IMR-90 (cell line): Measurements from ENCODE around the gene CTAG1B. TPM values are rescaled to one million over a fixed set of nuclear protein-coding genes. Genes with fewer than 3 reads are reported as not detected.
A peak's percentile ranks its signal among the peaks of the same experiment; 100 is the strongest.
"Not testable (repeated sequence)": the region's sequence is repeated elsewhere in the genome, so short reads cannot be mapped to it uniquely, and the experiment has no call there.

Experiments
- ATAC-seq: fragments of 200-7000 bp; cut with Tn5 transposase; 2 replicates; pipeline ENCODE4 v1.9.1; 2020; ENCODE audit warnings: low read depth, mild to moderate bottlenecking, moderate library complexity
- BruUV-seq: library from RNA; stranded (reverse); fragments of 400-500 nt; replicated peaks from 2 replicates; lab custom pipeline; 2021; lab: Mats Ljungman, UMichigan
- CTCF ChIA-PET: fragments of 300-600 bp; formaldehyde crosslinking; extraction: SDS; loops from one replicate; lab custom pipeline; 2021; ENCODE audit warnings: antibody characterized with exemption; lab: Yijun Ruan, JAX
- POLR2A ChIA-PET: fragments of 300-600 bp; sonication (Branson Sonifier 250); formaldehyde crosslinking; loops from one replicate; lab custom pipeline; 2022; ENCODE audit warnings: antibody characterized with exemption; ENCODE audit not compliant: unreplicated experiment; lab: Charles Lee
- DNase-seq: peaks from one replicate; pipeline ENCODE4 v3.0.0; 2013
- H2AFZ ChIP-seq: replicated peaks from 2 replicates; pipeline ENCODE3; 2013; ENCODE audit warnings: low read length, mild to moderate bottlenecking; ENCODE audit not compliant: poor library complexity
- H2AK5ac ChIP-seq: 2 replicates; pipeline ENCODE4 v1.6.1; 2013; ENCODE audit warnings: low read depth, low read length, inconsistent platforms
- H2AK9ac ChIP-seq: replicated peaks from 2 replicates; pipeline ENCODE3; 2013; ENCODE audit warnings: mild to moderate bottlenecking, low read depth, low read length, moderate library complexity; ENCODE audit not compliant: poor library complexity
- H2BK120ac ChIP-seq: 2 replicates; pipeline ENCODE4 v1.6.1; 2013; ENCODE audit warnings: low read depth, low read length, inconsistent platforms
- H2BK15ac ChIP-seq: 3 replicates; pipeline ENCODE4 v1.6.1; 2013; ENCODE audit warnings: low read depth, low read length, inconsistent platforms
- H2BK20ac ChIP-seq: 2 replicates; pipeline ENCODE4 v1.6.1; 2013; ENCODE audit warnings: low read depth, mild to moderate bottlenecking, inconsistent platforms, low read length, moderate library complexity
- H2BK5ac ChIP-seq: 2 replicates; pipeline ENCODE4 v1.6.1; 2013; ENCODE audit warnings: mild to moderate bottlenecking, low read depth, low read length, inconsistent platforms; ENCODE audit not compliant: poor library complexity, severe bottlenecking
- H3K14ac ChIP-seq: replicated peaks from 2 replicates; pipeline ENCODE4 v1.6.1; 2013; ENCODE audit warnings: low read depth, low read length, inconsistent platforms
- H3K18ac ChIP-seq: 2 replicates; pipeline ENCODE4 v1.6.1; 2013; ENCODE audit warnings: low read depth, low read length, control low read depth
- H3K23ac ChIP-seq: 2 replicates; pipeline ENCODE4 v1.6.1; 2013; ENCODE audit warnings: low read depth, low read length, inconsistent platforms
- H3K27ac ChIP-seq: 2 replicates; pipeline ENCODE4 v1.5.1; 2013; ENCODE audit warnings: mild to moderate bottlenecking, control low read depth, low read length; ENCODE audit not compliant: insufficient read depth
- H3K27me3 ChIP-seq: 2 replicates; pipeline ENCODE4 v1.6.1; 2013; ENCODE audit warnings: low read length; ENCODE audit not compliant: control insufficient read depth, insufficient read depth
- H3K36me3 ChIP-seq: 2 replicates; pipeline ENCODE4 v1.6.1; 2013; ENCODE audit warnings: low read length, mixed read lengths; ENCODE audit not compliant: control insufficient read depth, insufficient read depth
- H3K4ac ChIP-seq: 2 replicates; pipeline ENCODE4 v1.6.1; 2013; ENCODE audit warnings: low read depth, low read length, inconsistent platforms
- H3K4me1 ChIP-seq: 2 replicates; pipeline ENCODE4 v1.6.1; 2013; ENCODE audit warnings: low read length, mixed read lengths; ENCODE audit not compliant: control insufficient read depth, insufficient read depth
- H3K4me2 ChIP-seq: 2 replicates; pipeline ENCODE4 v1.6.1; 2013; ENCODE audit warnings: low read depth, mild to moderate bottlenecking, control low read depth, low read length, moderate library complexity
- H3K4me3 ChIP-seq: 2 replicates; pipeline ENCODE4 v1.5.1; 2013; ENCODE audit warnings: low read depth, mild to moderate bottlenecking, control low read depth, low read length, moderate library complexity; ENCODE audit not compliant: insufficient read depth
- H3K56ac ChIP-seq: 2 replicates; pipeline ENCODE4 v1.6.1; 2013; ENCODE audit warnings: low read length, inconsistent platforms; ENCODE audit not compliant: insufficient read depth; ENCODE audit errors: extremely low read depth
- H3K79me1 ChIP-seq, 2 experiments: 2 replicates each; pipeline ENCODE4 v1.6.1; 2013; ENCODE audit warnings: low read length in 2 of 2, inconsistent platforms in 1 of 2, low read depth in 1 of 2
- H3K9ac ChIP-seq: 2 replicates; pipeline ENCODE4 v1.6.1; 2013; ENCODE audit warnings: low read depth, low read length, control low read depth
- H3K9me1 ChIP-seq: 2 replicates; pipeline ENCODE4 v1.6.1; 2013; ENCODE audit warnings: low read length, inconsistent platforms; ENCODE audit not compliant: insufficient read depth
- H3K9me3 ChIP-seq: 2 replicates; pipeline ENCODE4 v1.6.1; 2013; ENCODE audit warnings: low read length; ENCODE audit not compliant: control insufficient read depth, insufficient read depth
- H4K20me1 ChIP-seq: 2 replicates; pipeline ENCODE4 v1.6.1; 2013; ENCODE audit warnings: low read length, inconsistent platforms; ENCODE audit not compliant: insufficient read depth
- H4K5ac ChIP-seq: 2 replicates; pipeline ENCODE4 v1.6.1; 2013; ENCODE audit warnings: mild to moderate bottlenecking, low read depth, low read length, control low read depth
- H4K8ac ChIP-seq, 2 experiments: 2 replicates each; pipeline ENCODE4 v1.6.1; 2013; ENCODE audit warnings: low read depth in 2 of 2, low read length in 2 of 2, control low read depth in 1 of 2, inconsistent platforms in 1 of 2
- H4K91ac ChIP-seq: 2 replicates; pipeline ENCODE4 v1.6.1; 2013; ENCODE audit warnings: low read depth, low read length, inconsistent platforms; ENCODE audit not compliant: insufficient read depth
- WGBS, 2 experiments: methylation state at CpG; one replicate each; pipeline versions ENCODE4 v1.1.5 to v1.1.7; 2013; ENCODE audit warnings: missing lambda C conversion rate in 2 of 2; ENCODE audit not compliant: insufficient read length in 1 of 2; ENCODE audit errors: extremely low coverage in 2 of 2; 5-methylcytosine and 5-hydroxymethylcytosine counted together
- dilution Hi-C: fragments of 300-500 bp; cut with HindIII; formaldehyde crosslinking; loops from one replicate; pipeline ENCODE4 v1.14.3; 2018; ENCODE audit warnings: low sequenced_read_pairs; ENCODE audit not compliant: unreplicated experiment
- in situ Hi-C: fragments of 300-500 bp; cut with MboI; formaldehyde crosslinking; loops from 3 replicates; pipeline ENCODE4 v1.14.3; 2019; ENCODE audit warnings: low sequenced_read_pairs, inconsistent platforms, mixed read lengths
- intact Hi-C: fragments of 100-400 bp; cut with micrococcal nuclease; formaldehyde crosslinking; loops from 2 replicates; pipeline ENCODE4 v1.10.0; 2022
- polyA plus RNA-seq, 3 experiments: library from polyadenylated mRNA; depleted of rRNA; stranded (reverse); fragments of >200 nt; gene quantifications; 2 replicates each; pipeline ENCODE4 v1.2.3, GENCODE V29; 2012; ENCODE audit warnings: low replicate concordance in 1 of 3
- total RNA-seq: library from RNA; depleted of rRNA; stranded (reverse); fragments of >200 nt; gene quantifications from 2 replicates; pipeline ENCODE4 v1.2.3, GENCODE V29; 2012

Gene CTAG1B
- total and polyA plus RNA-seq, 2 of the 4 experiments (the other 2 are of a cell fraction): not detected

GRCh38 chrX:154590415-154590814 lies 28.7 kb downstream of the CTAG1B start:
- H2BK5ac ChIP-seq, H2BK15ac ChIP-seq, H4K5ac ChIP-seq, H3K18ac ChIP-seq, intact Hi-C loops, H2AK9ac ChIP-seq, H3K23ac ChIP-seq, H3K36me3 ChIP-seq, H3K9me3 ChIP-seq, CTCF ChIA-PET, H4K91ac ChIP-seq, H4K8ac ChIP-seq, dilution Hi-C loops, H3K27ac ChIP-seq, H2BK20ac ChIP-seq, DNase-seq, H3K56ac ChIP-seq, H3K9me1 ChIP-seq, H2BK120ac ChIP-seq, H3K4me1 ChIP-seq, H3K79me1 ChIP-seq, H4K20me1 ChIP-seq, H3K4me3 ChIP-seq, H3K9ac ChIP-seq, H2AK5ac ChIP-seq, H3K4ac ChIP-seq, BruUV-seq, POLR2A ChIA-PET, H3K4me2 ChIP-seq, H2AFZ ChIP-seq, H3K14ac ChIP-seq: not testable (repeated sequence)
- peaks cover 20% of the 10 kb centered on the region for H3K27me3 ChIP-seq
- no CpG with 5 or more reads among the region's 13 CpGs for WGBS, 2 experiments
- in situ Hi-C loops: loop anchor here (25.0 kb wide), 1 partner anchor 147 kb away; no protein-coding TSS in a partner anchor
- 0 out of 2 replicates have a peak, but pooled peaks have one; percentile 37 for ATAC-seq

GRCh38 chrX:154584585-154585183 lies 34.4 kb downstream of the CTAG1B start, which contains the start of gene CTAG1A:
CTAG1A (plus strand) TSS chrX:154585133; CDS start chrX:154585207, 74 bp downstream.
- not testable (repeated sequence) for DNase-seq

More at GRCh38 chrX:154584585-154585183, 34.4 kb downstream of the CTAG1B start, which contains the start of gene CTAG1A:
- H3K9ac ChIP-seq, H3K36me3 ChIP-seq, H2BK120ac ChIP-seq, H3K18ac ChIP-seq, H4K8ac ChIP-seq, H3K79me1 ChIP-seq, H3K4me1 ChIP-seq, H2AFZ ChIP-seq, H3K9me3 ChIP-seq, CTCF ChIA-PET, H3K9me1 ChIP-seq, H3K56ac ChIP-seq, dilution Hi-C loops, intact Hi-C loops, H2BK5ac ChIP-seq, H4K20me1 ChIP-seq, H4K91ac ChIP-seq, H3K27ac ChIP-seq, H3K14ac ChIP-seq, H3K27me3 ChIP-seq, H2AK9ac ChIP-seq, H2AK5ac ChIP-seq, H2BK20ac ChIP-seq, H3K23ac ChIP-seq, BruUV-seq, H3K4me2 ChIP-seq, H3K4ac ChIP-seq, H4K5ac ChIP-seq, H2BK15ac ChIP-seq, POLR2A ChIA-PET, H3K4me3 ChIP-seq: not testable (repeated sequence)
- WGBS, 2 experiments: no CpG with 5 or more reads among the region's 39 CpGs
- in situ Hi-C loops: loop anchor here (25.0 kb wide), 1 partner anchor 153 kb away; no protein-coding TSS in a partner anchor
- peak; percentile 18; the same call in 1 of the 2 replicates for ATAC-seq
